Cerebellar nuclear complex (tissue), 1 donor: ENCODE data around the gene TMEM50B.
"Not testable (repeated sequence)": the region's sequence is repeated elsewhere in the genome, so short reads cannot be mapped to it uniquely, and the experiment has no call there.

Source experiments
- DNase-seq, 2 experiments: peaks; one replicate each; lab custom pipeline; 2025; lab: John Stamatoyannopoulos, UW

TMEM50B gene

DNA sequence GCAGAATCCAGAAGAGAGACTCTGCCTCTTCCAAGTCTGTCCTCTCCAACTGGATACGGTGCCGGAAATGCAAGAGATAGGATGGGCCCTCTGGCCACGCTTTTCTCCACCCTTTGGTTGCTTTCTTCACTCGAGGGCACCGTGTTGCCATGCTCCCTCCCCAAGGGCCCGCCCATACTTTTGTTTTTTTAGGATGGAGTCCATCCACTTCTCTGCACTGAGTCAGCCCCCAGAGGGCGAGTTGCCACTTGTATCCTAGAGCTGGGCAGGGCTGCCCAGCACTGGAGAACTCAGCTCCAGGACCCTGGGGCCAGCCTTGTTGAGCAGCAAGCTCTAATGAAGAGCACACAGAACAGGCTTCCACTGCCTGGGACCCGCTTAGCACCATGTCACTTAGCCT lies 51.1 kb downstream of the TMEM50B start:
- no peak for DNase-seq

DNA sequence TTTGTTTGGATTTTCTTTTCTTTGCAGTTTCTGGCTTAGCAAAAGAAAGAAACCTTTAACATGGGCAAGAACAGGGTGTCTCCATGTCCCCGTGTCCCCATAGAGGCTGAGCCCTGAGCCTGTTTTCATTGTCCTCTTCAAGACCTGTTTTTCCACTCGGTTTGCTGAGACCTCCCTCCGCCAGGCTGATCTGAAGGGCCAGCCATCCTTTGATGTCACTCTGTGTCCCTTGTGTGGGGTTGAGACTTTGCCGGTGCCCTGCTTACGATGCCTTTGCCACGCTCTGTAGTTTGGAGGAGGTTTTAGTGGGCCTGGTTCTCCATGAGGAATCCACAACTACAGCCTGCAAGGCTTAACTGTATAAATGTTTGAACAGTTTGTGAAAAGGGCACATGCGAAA lies 52.7 kb downstream of the TMEM50B start:
- DNase-seq, result no peak

DNA sequence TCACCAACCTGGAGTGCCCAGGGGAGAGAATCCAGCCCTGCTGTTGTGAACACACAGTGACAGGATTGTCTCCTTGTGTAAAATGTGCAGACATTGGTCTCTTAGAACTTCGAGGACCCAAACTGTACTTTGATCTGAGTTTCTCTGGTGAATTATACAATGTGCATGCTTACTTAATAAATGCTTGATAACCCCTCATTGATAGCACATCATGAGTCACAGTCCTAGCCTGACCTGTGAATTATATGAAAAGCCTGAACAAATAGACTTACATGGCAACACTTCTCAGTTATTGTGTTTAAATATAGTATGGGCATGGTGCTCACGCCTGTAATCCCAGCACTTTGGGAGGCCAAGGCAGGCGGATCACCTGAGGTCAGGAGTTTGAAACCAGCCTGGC lies 53.9 kb downstream of the TMEM50B start:
- DNase-seq, result no peak

DNA sequence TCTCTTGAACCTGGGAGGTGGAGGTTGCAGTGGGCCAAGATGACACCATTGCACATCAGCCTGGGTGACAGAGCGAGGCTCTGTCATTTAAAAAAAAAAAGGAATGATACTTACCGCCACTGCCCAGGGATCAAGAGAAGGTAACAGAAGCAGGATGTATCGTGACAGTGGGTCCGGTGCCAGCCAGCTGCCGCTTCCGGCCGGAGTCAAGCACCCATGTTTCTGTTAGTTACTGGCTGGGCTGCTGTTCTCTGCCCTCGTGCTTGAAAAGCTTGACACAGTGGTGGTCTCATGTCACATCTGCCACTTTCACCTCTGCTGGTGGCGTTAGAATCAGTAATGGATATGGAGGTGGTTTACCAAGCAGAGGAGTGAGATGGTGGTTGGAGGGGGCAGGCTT lies 55.6 kb downstream of the TMEM50B start:
- no peak for DNase-seq

DNA sequence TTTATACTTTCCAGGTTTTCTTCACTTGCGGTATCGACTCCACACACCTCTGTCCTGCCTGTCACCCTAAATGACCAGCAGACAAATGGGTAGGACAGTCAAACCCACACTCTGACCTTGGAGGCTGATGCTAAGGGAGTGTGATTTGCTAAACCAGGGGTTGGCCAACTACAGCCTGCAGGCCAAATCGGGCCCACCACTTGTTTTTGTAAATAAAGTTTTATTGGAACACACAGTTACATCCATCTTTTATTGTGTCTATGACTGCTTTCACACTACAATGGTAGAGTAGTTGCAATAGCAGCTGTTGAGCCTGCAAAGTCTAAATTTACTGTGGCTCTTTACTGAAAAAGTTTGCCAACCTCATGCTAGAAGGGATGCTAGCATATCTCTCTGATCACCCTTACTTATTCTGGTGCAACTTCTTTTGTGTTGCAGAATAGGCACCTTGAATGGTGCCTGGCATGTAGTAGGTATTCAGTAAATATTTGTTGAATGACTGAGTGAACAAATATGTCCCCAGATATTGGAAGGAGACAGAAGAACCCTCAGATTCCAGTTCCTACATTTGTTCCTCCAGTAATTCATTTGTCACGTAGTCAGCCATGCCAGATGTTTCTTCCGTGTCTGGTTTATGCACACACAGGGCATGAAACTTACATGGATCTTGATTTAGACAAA lies 57.9 kb downstream of the TMEM50B start:
- DNase-seq, result no peak

DNA sequence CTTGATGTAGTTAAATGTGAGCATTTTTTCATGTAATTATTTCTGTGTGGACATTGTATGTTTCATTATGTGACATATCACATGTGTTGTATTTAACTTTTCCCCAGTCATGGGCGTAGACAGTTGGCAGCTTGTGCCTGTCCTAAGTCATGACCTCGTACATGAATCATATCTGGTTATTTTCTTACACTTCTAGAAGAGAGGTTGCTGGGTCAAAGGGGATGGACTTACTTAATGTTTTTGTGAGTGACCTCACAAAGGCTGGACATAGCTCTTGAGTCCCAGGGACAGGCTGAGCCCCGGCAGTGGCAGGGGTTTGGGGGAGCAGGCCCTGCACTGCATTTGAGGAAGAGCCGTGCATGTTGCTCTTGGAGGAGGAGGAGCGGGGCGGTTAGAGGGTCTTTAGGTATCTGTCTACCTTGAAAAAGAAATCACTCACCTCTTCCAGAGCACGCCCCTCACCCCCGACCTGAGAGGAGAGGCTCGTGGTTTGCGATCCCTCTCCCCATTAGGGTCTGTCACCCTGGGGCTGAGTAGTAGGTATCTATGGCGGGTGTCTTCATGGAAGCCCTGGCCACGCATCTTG lies 60.1 kb downstream of the TMEM50B start:
- no peak for DNase-seq

DNA sequence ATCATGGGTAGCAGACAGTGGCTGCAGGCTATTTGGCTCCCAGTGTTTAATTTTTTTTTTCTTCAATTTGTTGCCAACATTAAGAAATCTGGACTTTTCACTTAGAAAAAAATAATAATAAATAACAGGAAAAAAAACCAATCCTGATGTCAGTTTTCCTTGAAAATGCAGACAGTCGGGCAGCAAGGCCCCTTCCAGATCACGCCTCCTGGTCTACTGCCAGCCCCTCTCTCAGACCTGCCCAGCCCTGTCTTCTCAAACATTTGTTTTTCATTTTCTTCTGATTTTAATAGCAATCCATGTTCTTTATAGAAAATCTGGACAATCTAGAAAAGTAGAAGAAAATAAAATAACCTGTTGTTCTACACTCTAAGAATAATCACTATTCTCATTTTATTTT lies 61.1 kb downstream of the TMEM50B start:
- DNase-seq, result no peak

DNA sequence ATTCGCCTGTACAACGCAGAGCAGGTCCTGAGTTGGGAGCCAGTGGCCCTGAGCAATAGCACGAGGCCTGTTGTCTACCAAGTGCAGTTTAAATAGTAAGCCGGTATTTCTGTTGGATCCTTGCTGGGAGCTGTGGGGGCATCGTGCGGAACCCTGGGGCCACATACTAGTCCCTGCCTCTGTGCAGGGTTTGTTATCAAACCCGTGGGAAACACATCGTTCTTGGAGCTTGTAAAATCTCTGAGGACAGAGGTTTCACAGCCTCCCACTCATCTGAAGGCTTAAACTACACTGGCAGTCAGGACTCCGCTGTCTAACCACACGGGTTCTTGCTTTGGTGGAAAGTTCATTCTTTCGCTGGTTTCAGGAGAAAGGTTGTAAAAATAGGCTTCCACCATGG lies 64.8 kb downstream of the TMEM50B start:
- no peak for DNase-seq

DNA sequence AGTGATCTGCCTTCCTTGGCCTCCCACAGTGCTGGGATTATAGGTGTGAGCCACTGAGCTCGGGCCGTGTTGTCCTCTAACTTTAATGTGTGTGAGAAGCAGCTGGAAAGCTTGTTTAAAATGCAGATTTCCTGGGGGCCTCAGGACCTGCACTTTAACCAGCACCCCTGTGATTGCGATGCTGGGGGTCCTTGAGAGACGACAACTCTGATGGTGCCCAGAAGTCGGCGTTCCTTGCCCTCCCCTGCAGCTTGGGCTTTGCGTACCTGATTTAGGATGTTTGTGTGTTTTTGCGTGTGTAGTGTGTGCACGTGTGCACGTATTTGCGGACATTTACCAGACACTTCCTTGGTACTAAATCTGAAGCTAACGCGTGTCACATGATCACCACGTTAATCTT lies 65.7 kb downstream of the TMEM50B start:
- DNase-seq, result no peak

DNA sequence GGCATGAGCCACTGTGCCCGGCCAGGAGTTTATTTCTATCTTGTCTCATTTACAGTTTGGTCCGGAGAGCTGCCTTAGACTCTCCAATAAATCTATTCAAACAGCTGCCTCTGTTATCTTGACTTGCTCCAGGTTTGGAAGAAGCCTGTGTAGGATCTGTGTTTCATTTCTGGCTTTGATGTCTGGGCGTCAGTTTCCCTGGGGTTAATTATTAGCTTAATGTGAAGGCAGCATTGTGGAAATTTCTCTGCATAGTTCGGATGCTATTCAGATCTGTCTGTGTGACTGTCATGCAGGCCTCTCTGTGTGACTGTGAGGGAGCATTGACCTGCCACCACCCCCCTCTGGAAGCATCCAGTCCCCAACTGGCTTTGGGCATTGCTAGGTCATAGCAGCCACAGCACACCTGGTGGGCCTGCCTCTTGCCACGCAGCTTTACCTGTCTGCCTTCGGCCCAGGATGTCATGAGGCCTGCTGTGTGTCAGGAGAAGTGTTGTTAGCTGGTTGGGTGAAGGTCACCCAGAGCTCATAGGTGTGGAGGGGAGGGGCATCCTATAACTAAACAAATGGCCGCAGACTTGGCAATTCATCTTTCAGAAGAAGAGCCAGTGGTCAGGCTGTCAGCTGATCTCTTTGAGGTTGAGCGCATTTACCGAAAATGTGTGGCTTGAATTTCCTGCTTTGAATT lies 66.8 kb downstream of the TMEM50B start:
- no peak for DNase-seq

DNA sequence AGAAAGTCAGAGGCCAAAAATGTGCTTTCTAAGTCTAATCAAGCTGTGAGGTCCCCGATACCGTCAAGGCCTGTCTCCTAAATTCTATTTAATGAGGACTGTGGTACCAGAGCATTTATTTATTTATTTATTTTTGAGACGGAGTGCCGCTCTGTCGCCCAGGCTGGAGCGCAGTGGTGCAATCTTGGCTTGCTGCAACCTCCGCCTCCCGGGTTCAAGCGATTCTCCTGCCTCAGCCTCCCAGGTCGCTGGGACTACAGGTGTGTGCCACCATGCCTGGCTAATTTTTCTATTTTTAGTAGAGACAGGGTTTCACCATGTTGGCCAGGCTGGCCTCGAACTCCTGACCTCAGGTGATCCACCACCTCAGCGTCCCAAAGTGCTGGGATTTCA lies 67.3 kb downstream of the TMEM50B start:
- not testable (repeated sequence) for DNase-seq

DNA sequence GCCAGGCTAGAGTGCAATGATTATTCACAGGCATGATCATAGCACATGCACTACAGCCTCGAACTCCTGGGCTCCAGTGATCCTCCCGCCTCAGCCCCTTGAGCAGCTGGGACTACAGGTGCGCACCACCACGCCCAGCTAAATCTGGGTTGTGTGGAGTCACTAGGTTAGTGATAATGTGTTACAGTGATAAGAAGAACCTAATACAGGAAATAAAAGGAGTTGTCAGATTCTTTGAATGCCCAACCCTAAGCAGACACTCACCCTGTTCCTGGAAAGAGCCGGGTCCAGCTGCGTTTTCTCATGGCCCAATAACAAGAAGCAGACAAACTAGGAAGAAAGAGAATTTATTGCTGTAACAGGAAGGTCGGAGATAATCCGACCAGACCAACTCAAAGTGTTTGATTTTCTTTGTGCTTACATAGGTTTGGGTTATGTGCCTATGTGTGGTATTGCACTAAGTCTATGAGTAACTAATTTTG lies 67.8 kb downstream of the TMEM50B start:
- DNase-seq, result no peak

DNA sequence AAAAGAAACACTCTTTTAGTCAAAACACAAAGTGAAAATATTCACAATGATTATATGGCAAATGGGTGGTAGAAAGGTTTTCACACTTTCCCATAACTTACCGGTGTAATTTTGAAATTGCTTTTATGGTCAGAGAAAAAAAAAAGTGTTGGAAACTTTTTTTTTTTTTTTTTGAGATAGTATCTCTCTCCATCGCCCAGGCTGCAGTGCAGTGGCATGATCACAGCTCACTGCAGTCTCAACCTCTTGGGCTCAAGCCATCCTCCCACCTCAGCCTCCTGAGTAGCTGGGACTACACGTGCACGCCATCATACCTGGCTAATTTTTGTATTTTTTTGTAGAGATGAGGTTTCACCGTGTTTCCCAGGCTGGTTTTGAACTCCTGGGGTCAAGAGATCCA lies 73.3 kb downstream of the TMEM50B start:
- DNase-seq, result no peak

DNA sequence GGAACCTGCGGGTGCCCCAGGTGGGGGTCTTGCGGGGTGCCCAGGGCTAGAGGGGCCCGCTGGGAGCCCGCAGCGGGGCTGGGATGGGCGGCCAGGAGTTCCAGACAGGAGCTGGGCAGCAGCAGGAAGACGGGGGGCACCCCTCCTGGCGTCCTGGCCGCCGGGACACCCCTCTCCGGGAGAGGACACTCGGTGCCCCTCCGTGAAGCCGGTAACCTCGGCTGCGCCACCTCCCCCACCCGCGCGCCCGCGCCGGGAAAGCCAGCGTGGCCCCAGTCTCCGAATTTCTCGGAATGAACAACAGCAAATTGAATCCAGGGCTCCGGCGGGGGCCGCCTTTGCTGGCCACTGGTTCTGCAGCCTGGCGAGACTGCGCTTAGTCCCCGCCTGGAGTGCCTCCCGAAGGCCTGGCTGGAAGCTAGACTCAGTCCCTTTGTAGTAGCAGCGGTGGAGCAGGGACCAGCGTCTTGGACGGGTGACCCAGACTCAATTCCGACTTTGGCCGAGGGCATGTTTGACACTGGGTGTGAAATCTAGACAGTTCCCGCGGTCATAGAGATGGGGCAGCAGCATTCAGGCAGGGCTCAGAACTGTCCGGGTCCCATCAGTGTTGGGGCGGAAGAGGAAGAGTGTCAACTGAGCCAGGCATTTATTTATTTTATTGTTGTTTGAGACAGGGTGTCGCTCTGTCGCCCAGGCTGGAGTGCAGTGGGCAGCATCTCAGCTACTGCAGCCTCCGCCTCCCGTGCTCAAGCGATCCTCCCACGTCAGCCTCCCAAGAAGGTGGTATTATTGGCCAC lies 75.8 kb downstream of the TMEM50B start:
- DNase-seq, result peak in 1 of 2 experiments; percentile 32

DNA sequence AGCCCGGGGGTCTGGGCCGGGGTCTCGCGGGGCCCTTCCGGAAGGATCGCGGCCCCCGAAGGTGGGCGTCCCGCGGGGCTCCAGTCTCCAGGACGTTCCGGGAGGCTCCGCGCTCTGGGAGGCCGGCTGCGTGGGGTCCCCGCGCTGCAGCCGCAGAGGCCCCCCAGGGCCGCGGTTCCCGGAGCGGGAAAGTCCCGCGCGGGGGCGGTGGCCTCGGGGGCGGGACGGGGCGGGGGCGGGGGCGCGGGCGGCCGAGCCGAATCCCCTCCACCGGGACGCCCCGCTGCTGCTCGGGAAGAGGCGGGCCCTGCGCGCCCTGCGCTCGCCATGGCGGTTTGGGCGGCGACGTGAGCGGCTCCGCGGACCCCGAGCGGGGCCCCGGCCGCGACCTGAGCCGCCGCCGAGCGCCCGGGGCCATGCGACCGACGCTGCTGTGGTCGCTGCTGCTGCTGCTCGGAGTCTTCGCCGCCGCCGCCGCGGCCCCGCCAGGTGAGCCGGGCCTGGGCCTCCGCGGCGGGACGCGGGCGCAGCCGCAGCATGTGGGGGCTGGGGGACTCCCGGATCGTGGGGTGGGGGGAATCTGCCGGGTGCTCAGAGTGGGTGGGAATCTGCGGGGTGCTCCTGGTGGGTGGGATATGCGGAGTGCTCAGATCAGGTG lies 76.5 kb downstream of the TMEM50B start, which contains the start of gene IFNGR2:
Gene IFNGR2, plus strand, starts transcription at position 286 of the 658 bp plus-strand sequence. Its CDS starts 131 bp downstream, at position 417.
- DNase-seq, result no peak

DNA sequence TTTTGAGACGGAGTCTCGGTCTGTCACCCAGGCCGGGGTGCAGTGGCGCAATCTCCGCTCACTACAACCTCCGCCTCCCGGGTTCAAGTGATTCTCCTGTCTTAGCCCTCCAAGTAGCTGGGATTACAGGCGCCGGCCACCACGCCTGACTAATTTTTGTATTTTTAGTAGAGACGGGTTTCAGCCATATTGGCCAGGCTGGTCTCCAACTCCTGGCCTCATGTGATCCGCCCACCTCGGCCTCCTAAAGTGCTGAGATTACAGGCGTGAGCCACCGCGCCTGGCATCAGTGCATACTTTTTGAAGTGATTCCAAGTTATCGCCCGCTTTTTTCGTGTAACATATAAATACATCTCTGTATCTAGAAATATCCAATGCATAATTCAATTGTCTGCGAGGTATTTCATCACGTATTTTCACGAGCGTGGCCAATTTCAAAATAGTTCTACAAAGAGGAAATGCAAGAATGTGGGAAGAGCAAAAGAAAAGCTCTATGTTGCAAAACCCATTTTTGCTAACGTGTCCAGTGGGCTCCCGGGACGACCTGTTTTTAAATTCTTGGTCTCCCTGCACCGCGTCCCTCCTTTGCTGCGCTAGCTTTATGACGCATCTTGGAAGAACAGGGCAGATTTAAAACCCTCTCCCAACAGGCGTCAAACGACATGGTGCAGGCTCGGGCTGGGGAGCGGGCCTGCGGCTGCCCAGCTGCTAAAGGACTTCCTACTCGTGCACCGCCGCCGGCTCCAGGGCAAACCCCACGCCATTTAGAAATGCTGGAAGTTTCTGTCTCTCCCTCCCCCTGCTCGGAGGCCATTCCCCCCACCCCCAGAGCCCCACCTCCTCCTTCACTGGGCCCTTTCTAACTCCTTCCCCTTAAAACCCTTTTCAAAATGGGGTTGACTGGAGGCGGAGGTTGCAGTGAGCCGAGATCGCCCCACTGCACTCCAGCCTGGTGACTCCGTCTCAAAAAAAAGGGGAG lies 77.5 kb downstream of the TMEM50B start:
- DNase-seq, result no peak

DNA sequence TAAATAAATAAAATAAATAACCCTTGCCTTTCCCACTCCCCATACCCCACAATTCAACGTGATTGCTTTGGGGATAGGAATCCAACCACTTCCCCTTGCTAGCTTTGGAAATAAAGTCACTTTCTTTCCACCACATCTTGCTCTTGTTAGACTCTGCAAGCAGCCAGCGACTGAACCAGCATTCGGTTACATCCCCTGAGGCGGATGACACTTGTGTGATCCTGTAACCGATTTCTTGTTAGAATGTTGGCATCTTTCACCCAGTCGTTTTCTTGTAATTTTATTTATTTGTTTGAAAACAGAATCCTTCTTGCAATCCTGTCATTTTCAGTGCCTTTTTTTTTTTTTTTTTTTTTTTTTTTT lies 78.2 kb downstream of the TMEM50B start:
- no peak for DNase-seq
